GM12874 (cell line): ENCODE measurements around the gene RPL3.
A peak's percentile ranks its signal among the peaks of the same experiment; 100 is the strongest.

Experiments used
- TF ChIP-seq, protein P1 (sequence below): IDR thresholded peaks from 2 replicates; pipeline ENCODE4 v1.5.1; 2011; ENCODE audit warnings: low read depth, mild to moderate bottlenecking, control low read depth, low read length, moderate library complexity; ENCODE audit not compliant: insufficient read depth

Gene RPL3

DNA sequence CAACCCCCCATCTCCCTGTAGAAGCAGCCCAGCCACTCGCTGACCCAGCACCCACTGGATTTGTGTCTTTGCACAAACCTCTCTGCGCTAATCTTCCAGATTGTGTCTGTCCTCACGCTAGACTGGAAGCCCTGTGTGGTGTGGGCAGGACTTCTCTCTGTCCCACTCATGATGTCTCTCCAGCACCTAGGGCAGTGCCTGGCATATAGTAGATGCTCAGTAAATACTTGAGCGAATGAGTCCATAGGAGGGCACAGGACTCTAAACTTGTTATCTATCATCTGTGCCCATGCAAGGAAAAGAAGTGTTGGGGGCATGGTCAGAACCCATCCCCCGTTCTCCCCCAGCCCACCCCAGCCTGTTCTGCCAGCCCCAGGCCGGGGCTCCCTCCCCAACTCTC lies 22.9 kb downstream of the RPL3 start:
- TF ChIP-seq, protein P1, sequence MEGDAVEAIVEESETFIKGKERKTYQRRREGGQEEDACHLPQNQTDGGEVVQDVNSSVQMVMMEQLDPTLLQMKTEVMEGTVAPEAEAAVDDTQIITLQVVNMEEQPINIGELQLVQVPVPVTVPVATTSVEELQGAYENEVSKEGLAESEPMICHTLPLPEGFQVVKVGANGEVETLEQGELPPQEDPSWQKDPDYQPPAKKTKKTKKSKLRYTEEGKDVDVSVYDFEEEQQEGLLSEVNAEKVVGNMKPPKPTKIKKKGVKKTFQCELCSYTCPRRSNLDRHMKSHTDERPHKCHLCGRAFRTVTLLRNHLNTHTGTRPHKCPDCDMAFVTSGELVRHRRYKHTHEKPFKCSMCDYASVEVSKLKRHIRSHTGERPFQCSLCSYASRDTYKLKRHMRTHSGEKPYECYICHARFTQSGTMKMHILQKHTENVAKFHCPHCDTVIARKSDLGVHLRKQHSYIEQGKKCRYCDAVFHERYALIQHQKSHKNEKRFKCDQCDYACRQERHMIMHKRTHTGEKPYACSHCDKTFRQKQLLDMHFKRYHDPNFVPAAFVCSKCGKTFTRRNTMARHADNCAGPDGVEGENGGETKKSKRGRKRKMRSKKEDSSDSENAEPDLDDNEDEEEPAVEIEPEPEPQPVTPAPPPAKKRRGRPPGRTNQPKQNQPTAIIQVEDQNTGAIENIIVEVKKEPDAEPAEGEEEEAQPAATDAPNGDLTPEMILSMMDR: no peak

- TF ChIP-seq, protein P1: no peak
These were observed 24.6 kb downstream of the RPL3 start for GRCh38 chr22:39294571-39295468.

- TF ChIP-seq, protein P1: no peak
These were observed 25.6 kb downstream of the RPL3 start for GRCh38 chr22:39293766-39294368.

GRCh38 chr22:39292561-39293074 lies 26.8 kb downstream of the RPL3 start:
- TF ChIP-seq, protein P1: no peak

DNA sequence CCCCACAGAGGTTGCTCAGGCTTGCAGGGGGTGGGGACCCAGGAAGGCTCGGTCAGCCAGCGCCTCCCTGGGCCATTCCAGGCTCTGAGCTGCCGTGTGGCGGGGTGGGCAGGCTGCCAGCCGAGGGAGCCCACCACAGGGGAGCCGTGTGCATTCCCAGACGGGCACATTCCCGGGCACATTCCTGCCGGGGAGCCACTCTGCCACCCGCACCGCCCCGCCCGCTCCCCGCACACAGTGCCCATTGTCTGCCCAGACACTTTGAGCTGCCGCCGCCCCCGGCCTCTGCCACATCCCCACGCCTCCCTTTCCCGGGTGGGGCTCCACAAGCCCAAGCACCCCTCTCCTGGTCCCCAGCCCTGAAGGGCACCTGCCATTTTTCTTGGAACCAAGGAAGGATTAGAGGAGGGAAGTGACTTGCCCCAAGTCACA lies 27.4 kb downstream of the RPL3 start:
- TF ChIP-seq, protein P1: no peak

- TF ChIP-seq, protein P1: peak; percentile 26; the same call in 1 of the 2 replicates
These were observed 27.9 kb downstream of the RPL3 start for GRCh38 chr22:39291523-39291922.

DNA sequence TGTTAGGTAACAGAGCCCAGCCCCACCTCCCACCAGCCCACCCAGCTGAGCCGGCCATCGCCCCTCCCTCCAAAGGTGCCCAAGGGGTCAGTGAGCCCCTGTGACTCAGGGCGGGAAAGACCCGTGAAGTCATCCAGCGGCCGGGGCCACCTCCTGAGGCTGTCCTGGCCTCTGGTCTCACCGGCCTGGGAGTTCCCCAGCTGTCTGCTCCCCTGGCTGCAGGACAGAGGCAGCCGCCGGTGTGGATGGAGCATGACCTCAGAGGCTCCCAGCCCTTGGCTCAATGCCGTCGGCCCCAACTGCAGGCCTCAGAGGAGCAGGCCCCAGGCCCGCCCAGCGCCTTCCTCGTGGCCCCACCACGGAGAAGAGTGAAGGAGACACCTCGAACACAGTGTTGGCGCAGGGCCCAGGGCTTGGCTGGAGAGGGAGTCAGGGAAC lies 28.7 kb downstream of the RPL3 start:
- TF ChIP-seq, protein P1: no peak
